Muscle of back (tissue), 11 donors: Measurements from ENCODE around the gene GPR62. TPM values are rescaled to one million over a fixed set of nuclear protein-coding genes. Genes with fewer than 3 reads are reported as not detected.

Experiments used
- DNase-seq, 3 donors: peaks; one replicate each; pipeline versions ENCODE4 v3.0.0 to v3.0.0-alpha.2; 2013
- polyA plus RNA-seq, 10 donors: library from polyadenylated mRNA; unstranded; fragments of 120-200 nt; gene quantifications; one replicate each; pipeline ENCODE4 v1.2.1, GENCODE V29; 2013; ENCODE audit not compliant: insufficient read length in 10 of 10

GPR62 gene
- polyA plus RNA-seq, 10 donors = 0.20 to 0.52 (median 0.35) TPM

DNA sequence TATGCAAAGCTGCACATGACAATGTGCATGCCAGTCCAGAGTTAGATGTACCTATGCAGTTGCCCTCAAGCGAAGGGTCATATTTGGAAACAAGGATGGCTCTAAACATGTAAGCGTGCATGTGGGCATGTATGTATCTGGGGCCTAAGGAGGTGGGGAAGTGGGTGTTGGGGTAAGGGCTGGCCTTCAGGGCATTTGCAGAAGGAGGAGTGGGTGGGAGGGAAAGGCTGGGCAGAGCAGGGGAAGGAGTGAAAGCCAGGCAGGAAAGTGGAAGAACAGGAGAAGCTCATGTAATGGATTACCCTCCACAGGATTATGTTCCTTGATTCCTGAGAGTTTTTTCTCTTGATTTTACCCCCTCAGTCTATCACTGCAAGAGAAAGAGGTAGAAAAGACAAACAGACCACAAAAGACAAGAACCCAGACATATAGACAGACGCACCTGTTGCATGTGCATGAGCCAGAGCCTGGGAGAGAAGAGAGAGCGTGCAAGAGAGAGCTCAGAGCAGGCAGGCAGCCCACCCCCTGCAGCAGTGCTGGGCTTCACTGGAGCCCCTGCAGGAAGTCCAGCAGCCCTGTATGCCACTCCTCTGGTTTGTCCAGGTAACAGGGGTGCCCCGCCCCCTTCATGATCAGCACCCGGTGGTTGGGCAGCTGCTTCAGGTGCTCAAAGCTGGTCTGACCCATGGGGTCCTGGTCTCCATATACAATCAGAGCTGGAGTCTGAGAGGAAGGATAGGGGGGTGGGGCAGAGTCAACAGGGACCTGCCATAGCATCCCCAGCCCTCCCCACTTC is 13.9 kb downstream of the GPR62 start:
- DNase-seq = no peak

DNA sequence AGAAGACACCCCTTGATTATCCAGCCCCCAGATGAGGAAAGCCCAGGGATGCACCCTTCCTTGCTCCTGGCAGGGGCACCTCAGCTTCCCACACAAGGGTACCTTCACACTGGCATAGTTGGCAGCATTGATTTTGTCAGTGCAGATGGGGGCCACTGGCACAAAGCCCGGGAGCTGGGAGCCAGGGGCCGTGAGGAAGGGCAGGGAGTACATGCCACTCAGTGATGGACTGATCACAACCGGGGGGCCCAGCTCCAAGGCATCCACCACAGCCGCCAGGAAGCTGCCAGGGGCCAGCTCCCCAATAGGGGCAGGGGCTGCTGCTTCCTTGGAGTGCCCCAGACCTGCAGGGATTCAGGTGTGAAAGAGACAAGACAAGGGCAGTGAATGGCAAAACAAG is 14.7 kb downstream of the GPR62 start:
- DNase-seq = no peak

DNA sequence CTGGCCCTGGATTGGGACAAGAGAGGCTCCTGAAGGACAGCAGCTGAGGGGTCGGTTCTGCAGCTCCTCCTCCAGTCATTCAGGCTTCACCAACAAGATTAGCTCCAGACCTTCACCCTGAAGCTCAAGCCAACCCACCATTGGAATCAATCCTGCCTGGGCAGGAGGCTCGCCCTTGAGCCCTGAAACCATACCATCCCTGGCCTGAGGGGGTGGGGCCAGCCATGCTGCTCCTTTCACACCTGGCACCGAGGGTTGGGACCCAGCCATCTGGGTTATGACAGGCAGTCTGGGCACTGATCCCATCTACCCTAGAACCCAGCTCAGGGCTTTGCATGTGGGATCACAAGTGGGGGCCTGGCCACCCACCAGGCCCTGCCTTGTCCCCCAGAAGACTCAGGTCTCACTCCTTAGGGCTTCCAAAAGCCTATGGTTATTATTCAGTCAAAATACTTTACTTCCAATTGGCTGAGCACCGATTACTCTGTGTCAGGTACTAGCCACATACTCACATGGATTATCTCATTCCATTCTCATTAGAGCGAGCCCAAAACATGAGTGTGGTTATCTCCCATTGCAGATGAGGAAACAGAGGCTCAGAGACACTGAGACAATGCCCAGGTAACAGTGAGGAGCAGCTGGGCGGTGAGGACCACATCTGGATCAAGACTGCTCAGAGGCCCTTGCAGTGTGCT is 15.6 kb downstream of the GPR62 start:
- no peak for DNase-seq

DNA sequence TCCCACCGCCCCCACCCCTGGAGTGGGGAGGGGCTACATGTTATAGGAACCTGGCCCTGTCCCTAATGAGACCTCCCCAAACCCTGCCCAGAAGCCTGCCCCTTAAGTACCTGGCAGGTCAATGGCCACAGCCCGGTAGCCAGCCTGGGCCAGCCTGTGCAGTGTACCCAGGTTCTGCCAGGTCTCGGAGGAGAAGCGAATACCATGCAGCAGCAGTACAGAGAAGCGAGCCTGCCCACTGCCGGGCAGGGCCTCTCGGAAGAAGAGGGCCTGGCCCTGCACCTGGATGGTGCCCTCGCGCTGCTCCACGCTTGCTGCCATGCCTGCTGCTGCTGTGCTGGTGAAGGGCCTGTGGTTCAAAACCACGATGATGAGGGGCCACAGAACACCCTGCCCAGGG is 16.2 kb downstream of the GPR62 start:
- DNase-seq = no peak

DNA sequence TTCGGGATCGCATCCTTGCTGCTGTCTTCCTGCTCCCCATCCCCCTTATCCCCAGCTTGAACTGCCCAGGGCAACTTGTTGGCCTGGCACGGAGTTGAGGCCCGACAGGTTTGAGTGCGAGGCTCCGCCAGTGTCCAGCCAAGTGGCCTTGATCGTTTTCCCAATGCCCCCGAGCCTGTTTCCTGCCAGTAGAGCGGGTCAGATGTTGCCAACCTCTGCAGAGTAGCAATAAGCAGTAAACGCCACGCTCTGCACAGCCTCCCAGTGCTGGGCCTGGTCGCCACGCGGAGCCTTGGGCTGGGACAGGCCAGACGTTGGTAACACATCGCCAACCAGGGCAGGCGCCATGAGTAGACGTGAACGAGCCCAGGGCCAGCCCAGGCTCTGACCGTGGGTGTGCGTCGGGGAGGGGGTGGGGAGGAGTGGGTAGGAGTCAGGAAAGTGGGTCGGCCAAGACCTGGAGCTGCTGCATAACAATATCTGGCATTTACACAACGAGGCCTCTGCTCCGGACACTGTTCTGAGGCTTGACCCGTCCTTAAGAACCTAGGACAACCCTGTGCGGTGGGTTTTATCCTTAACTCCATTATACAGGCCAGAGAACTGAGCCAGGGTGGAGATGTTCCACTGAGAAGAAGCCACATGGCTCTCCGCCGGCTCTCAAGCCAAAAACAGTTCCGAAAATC is 19.2 kb downstream of the GPR62 start:
- no peak for DNase-seq

DNA sequence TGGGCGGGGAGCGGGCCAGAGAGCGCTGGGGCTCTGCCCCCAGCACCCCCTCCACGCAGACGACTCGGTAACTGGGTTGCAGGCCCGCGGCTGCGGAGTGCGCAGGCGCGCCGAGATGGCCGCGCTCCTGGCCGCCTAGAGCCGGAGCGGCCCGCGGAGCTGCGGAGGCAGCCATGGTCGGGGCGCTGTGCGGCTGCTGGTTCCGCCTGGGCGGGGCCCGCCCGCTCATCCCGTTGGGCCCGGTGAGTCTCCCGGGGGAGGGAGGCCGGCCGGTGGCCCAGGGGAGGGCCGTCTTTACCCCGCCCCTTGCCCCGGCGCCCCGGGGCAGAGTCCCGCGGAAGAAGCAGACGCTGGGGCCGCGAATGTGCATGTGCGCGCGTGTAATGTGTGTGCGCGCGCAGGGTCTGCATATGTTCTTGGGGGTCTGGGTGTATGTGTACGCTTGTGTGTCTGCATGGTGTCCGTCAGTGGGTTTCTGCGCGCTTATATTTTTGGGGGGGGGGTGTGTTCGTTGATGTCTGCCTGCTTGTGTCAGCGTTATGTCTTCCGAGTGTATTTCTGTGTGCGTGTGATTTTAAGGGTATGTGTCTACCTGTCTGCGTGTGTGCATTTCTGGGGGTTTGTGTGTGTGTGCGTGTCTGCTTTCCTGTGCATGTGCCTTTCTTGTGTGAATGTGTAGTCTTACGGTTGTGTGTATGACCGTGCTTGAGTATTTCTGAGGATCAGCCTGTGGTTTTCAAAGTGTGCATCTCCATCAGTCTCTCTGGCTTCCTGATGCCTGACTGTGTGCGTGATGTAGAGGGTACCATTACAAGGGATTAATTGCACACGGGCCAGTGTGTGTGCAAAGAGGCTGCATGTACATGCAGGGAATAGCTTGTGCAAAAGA is 20.0 kb downstream of the GPR62 start, which contains the start of gene ABHD14A:
Gene ABHD14A (plus strand): TSS at position 102 of the 889 bp plus-strand sequence. CDS start 72 bp downstream, at position 174.
- peak in 2 of 3 donors; percentile 85 to 91 for DNase-seq

DNA sequence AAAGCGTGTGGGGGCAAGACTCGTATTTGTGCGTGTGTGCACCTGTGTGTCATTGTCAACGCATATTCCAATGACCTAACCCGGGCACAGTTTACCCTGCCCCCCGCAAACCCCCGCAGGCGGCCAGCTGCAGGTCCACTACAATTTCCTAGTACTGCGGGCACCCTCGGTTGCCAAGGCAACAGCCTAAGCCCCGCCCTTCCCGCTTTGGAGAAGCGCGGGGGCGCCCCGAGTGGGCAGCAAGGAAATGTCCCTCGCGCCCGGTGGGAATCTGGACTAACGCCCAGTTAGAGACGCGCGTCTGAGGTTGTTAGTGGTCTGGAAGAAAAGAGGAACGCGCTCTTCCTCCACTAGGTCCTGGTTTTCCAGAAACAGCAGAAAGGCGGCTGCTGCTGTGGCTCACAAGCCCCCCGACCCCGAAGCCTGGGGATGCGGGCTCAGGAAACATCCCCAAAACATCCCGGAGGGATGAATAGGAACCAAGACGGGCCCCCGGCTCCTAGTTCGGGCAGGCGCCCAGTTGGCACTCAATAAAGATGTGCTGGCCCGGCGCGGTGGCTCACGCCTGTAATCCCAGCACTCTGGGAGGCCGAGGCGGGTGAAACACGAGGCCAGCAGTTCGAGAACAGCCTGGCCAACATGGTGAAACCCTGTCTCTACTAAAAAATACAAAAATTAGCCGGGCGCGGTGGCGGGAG is 20.8 kb downstream of the GPR62 start:
- DNase-seq = peak in 2 of 3 donors; percentile 65 to 79

DNA sequence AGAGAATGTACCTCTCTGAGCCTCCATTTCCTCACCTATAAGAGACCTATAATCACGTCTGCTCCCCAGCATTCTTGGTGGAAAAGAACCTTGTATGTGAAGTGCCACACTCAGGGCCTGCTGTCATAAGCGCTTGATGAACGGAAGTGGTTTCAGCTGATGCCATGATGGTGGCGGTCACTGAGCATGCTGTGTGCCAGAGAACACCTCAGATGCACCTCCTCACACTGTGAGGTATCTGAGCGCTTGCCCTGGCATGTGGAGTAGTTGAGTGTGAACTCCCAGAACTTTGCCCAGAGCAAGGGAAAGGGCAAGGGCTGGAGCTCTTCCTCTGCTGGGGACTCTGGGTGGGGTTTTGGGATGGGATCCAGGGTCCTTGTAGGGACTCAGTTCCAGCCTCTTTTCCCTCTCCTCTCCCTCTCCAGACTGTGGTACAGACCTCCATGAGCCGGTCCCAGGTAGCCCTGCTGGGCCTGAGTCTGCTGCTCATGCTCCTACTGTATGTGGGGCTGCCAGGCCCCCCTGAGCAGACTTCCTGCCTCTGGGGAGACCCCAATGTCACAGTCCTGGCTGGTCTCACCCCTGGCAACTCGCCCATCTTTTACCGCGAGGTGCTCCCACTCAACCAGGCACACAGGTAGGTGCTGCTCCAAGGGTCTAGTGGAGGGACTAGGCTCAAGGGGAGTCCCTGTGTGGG is 22.4 kb downstream of the GPR62 start:
- DNase-seq = no peak

DNA sequence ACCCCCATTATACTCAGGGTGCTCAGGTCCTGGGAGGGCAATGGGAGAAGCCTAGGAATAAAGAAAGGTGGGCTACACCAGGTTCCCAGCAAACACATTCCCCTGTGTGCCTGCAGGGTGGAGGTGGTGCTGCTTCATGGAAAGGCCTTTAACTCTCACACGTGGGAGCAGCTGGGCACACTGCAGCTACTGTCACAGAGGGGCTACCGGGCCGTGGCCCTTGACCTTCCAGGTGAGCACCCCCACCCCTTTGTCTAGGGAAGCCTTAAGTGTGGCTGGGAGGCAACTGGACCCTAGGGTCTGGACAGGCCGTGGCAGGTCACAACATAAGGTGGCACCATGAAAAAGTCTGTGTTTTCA is 22.9 kb downstream of the GPR62 start:
- no peak for DNase-seq

DNA sequence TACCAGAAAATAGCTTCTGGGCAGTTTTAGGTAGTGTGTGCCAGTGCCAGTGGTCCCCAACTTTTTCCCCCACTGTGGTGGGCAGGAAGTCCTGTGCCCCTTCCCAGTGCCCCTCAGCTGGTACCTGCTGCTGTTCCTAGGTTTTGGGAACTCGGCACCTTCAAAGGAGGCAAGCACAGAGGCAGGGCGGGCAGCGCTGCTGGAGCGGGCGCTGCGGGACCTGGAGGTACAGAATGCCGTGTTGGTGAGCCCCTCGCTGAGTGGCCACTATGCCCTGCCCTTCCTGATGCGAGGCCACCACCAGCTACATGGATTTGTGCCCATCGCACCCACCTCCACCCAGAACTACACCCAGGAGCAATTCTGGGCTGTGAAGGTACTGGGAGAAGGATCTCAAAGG is 25.1 kb downstream of the GPR62 start:
- no peak for DNase-seq

DNA sequence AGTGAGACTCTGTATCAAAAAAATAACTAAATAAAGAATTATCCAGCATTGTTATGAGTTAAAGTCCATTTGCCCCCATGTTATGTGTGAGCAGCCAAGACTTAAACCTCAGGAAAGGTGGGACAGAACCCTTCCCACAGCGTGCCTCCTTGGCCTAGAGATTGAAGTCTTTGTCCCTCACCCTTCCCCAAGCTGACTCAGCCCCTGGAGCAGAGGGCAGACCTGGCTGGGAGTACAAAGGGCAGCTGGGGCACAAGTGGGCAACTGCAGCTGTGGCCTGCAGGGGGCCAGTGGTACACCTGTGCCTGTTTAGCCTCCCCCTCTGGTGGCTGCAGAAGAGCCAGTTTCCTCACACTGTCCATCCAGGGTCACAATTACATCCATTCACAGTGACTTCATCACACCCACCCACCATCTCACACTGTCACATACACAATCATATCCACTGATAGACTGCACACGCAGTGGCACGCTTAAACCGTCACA is 27.2 kb downstream of the GPR62 start:
- DNase-seq = no peak

DNA sequence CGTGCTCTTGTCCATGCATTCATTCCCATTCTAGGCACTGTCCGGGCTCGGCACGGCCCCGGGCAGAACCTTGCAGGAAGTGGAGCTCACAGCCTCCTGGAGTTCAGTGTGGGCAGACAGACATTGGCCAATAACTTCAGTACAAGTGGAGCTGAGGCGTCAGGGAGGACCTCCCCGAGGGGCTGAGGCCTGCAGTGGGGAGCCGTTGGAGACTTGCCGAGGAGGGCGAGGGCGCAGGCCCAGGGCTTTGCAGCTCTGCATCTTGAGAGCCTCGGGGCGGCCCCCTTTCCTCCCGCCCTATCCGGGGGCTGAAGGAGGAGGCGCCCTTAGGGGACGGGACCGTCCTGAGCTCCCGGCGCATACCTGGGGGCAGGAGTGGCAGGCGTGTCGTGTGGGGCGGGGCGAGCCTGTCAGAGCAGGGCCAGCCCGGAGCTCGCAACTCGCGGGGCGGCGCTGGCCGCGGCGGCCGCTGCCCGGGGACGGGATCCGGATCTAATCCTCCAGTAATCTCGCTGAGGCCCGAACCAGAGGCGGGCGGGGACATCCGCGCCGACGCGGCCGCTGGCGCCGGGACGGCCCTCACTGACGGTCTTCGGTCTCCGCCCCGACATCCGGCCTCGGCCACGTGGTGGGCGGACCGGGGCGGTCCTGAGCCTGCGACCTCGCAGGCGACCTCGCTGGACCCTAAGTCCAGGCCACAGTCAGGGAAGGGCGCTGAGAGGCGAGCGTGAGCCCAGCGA is 27.8 kb downstream of the GPR62 start, which contains the start of gene ACY1:
Gene ACY1 (plus strand): TSS at position 698 of the 740 bp plus-strand sequence. CDS start 530 bp downstream, outside the sequence.
- DNase-seq = peak; percentile 81 to 97 (median 92)

DNA sequence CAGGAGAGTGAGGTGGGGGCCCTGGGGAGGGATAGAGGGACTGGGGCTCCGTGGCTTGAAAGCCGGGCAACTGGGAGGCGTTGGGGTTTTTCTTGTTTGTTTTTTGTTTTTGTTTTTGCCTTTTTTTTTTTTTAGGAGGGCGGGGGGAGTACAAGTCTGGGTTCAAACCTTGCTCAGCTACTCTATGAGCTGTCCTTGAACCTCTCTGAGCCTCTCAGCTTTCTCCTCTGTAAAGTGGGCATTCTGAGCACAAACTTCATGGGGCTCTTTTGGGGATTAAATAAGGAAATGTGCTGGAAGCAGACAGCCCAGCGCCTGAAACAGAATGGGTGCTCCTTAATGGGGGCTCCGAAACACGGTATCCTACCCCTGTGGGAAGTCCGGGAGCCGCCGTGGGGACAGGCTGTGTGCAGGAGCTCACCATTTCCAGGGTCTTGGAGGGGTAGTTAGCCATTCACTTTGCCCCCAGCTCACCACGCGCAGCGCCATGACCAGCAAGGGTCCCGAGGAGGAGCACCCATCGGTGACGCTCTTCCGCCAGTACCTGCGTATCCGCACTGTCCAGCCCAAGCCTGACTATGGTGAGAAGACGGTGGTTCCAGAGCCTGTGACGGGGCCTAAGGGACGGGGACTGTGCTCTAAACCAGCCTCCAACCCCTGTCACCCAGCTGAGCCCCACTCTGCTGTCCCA is 28.5 kb downstream of the GPR62 start:
- no peak for DNase-seq

DNA sequence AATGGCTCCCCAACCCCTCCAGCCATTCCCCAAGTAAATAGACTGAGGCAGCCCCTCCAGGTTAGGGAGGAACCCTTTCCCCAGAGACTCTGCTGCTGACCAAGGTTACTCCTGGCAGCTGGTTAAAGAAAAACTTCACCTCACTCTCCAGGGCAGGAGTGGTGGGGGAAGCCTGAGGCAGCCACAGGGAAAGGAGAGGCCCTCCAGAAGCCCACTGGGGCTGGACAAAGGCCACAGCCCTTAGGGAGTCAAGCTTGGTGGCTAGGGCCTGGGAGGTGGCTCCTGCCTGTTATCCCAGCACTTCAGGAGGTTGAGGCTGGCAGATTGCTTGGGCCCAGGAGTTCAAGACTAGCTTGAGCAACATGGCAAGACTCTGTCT is 29.1 kb downstream of the GPR62 start:
- DNase-seq = no peak

DNA sequence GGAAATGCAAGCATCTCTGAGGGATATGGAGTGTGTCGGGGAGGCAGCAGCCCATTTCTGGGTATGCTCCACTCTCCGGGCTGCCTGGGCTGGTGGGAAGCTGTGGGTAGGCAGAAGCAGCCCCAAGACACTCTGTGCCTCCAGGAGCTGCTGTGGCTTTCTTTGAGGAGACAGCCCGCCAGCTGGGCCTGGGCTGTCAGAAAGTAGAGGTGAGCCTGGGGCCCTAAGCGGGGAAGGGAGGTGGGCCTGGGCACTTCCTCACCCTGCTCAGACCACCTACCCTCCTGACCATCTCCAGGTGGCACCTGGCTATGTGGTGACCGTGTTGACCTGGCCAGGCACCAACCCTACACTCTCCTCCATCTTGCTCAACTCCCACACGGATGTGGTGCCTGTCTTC is 29.9 kb downstream of the GPR62 start:
- DNase-seq = no peak

DNA sequence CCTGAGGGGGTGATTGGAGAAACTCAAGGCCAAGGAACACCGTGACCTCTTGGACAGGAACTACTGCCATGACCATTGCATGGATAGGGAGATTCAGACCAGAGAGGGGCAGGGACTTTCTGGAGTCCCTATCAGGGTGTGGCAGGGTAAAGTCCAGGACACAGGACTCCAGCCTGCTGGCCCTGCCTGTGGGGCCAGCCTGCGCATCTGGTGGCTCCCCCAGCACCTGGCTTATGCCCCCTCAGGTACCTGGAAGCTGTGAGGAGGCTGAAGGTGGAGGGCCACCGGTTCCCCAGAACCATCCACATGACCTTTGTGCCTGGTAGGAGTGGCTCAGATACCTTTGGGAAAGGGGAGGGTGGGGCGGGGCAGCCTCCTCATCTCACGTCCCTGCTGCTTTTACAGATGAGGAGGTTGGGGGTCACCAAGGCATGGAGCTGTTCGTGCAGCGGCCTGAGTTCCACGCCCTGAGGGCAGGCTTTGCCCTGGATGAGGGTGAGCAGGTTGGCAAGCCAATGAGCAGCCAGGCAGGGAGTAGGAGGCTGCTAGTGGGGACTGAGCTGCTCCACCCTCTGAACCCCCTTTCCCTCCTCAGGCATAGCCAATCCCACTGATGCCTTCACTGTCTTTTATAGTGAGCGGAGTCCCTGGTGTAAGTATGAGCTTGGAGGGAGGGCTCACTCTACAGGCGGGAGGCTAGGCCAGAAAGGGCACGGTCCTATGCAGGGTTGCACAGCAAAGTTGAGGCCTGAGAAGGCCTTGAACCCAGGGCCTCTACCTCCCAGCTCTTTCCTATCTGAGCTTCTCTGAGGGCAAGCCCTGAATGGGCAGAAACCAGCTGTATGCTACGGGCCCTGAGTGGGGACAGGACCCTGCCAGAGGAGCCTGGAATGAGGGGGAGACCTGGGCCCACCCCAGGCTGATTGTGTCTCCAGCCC is 31.1 kb downstream of the GPR62 start:
- DNase-seq = no peak

DNA sequence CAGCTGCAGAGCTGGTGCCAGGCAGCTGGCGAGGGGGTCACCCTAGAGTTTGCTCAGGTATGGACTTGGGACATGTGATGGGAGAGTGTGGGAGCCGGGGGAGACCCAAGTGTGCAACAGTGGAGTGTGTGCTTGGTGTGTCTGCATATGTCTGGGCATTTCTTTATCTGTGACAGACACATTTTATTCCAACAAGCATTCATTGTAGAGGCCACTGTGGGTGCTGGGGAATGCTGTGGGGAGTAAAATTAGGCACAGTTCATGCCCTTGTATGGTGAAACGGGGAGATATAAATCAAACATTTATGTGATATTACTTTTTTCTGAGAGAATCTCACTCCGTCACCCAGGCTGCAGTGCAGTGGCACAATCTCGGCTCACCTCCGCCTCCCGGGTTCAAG is 32.4 kb downstream of the GPR62 start:
- DNase-seq = no peak
